HG03175 (cell line): ENCODE measurements around the gene SEMA5A.
A peak's percentile ranks its signal among the peaks of the same experiment; 100 is the strongest.

Experiments
- ATAC-seq: cut with Tn5 transposase; IDR thresholded peaks from one replicate; pipeline ENCODE4 v1.9.1; 2021; ENCODE audit warnings: mild to moderate bottlenecking, moderate library complexity; ENCODE audit not compliant: unreplicated experiment

The SEMA5A gene

DNA sequence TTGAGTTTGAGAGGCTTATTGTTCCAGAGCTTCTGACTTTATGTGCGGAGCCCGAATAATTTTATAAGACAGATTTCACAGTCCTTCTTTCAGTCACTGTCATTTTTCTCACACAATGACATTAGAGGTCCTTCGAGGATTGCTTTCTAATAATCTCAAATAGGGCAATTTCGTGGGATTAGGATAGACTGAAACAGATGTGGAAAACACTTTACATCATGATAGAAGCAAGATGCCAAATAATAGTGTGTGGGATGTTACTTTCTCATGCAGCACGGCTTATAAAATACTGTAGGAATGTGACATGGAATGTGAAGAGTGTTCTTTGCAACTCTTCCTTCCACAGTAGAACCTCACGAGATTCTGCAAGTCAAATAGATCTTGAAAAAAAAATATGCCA, 451.3 kb downstream of the SEMA5A start:
- ATAC-seq: no peak

DNA sequence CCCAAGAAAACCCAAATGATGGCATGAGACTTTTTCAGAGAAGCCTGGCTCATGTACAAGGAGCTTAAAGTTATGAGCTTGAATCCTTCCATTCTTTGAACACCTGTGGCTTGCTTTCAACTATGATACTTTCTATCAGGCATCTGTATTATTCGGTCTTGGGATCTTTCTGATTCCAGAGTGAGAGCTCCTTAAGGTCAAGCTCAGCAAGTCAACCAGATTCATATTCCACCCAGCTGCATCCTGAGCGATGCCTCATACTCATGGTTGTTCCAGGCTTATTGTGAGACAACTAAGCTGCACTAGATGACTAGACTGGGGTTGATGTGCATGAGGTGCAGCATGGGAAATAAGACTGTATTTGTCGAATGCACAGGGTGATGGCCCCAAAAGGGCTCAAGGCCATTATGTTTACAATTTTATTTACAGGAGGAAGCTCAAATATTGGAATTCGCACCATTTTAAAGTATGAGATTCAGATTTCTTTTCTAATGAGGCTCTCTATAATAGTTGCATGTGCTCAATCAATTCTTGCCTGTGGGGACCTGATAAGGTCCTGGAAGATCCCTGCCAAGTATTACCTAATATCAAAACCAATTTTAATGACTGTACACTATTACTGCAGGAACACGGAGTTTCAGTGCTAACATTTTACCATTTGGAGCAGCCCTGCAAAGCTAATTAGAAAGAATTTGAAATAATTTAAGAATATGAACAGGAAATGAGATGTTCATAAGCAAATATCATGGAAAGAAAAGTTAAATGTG, 453.8 kb downstream of the SEMA5A start:
- no peak for ATAC-seq

DNA sequence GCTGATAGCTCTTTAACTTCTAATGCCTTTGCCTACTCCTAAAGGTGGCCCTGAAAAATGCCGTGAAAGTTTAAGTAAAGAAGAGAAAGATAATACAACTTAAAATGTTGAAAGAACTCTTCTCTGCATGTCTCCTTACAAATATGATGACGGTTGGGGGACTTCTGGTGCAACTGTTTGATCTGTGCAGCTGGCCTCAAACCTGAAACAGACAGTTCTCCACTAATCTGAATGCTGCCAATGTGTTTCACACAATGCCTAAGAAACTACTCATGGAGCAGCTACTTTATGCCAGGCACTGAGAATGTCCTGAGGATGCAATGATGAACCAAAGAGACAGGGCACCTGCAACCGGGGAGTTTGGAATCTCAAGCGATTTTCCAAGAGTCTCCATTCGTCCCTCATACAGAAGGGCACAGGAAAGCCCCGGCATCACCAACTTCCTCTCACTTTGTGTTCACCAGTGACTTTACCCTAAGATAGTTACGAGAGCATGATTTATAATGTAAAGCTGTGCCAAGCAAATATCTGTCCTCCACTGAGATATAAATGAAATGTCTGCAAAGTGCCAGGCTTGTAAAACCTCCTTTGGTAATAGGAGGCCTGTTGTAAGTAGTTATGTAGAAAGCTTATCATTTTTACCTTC, 455.4 kb downstream of the SEMA5A start:
- ATAC-seq: no peak

DNA sequence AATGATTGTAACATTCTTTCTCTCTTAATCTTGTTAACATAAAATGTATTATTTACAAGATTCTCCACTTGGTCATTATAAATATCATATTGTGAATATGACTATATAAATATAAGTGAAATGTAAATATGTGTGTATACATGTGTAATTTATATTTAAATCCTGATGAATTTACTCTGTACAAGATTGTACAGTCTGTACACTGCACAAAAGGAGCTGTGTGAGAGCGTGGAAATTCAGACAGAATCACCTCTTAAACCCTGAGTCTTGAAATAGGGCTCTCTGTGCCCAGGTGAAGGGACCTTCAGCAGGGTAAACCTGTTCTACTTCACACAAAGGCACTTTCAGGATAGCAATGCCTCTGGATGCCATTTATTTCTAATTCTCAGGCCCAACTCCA, 456.0 kb downstream of the SEMA5A start:
- ATAC-seq: no peak

DNA sequence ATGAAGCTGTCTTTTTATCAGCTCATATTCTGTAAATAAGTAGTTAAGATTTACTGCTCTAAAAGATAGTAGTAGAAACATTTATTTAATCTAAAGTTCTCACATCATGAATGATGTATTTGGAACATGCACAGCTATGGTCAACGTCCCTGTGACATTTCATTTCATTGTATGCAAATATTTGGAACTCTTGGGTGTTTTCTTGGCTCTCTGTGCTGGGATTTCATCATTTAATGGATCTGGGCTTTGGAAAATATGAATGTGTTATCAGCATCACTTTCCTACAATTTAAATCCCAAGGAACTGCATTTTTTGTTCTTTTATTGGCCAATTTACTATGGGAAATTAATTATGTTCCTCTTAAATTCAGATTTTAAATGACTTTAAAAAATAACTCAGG, 462.9 kb downstream of the SEMA5A start:
- ATAC-seq: no peak

DNA sequence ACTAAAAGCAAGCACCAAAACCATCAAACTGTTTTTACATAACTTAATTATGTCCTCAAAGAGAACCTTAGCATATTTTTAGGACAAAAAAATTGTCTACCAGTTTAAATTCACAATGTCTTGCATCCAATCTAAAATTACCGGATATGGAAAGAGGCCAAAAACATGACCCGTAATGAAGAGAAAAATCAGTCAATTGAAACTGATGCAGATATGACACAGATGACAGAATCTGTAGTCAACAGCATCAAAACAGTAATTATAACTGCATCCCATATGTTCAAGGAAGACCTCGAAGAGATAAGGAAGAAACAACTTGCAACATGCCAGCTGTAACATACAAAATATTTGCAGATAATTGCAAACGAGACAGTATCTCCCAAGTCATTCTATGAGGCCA, 473.2 kb downstream of the SEMA5A start:
- no peak for ATAC-seq

DNA sequence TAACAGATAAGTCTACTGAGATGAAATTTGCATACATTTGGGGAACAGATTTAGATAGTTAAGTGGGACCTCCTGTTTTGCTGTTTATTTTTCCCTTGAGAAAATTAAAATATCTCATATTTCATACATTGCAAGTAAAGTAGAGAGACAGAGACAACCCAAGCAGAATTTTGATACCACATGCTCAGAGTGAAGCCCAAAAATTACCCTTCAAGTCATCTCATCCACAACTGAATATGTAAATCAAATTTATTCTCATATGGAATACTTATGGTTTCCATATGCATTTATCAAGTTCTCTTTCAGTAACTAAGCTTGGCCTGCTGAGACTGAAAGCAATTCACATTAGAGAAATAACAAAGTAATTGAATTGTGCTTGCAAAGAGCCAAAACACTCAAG, 474.4 kb downstream of the SEMA5A start:
- no peak for ATAC-seq

DNA sequence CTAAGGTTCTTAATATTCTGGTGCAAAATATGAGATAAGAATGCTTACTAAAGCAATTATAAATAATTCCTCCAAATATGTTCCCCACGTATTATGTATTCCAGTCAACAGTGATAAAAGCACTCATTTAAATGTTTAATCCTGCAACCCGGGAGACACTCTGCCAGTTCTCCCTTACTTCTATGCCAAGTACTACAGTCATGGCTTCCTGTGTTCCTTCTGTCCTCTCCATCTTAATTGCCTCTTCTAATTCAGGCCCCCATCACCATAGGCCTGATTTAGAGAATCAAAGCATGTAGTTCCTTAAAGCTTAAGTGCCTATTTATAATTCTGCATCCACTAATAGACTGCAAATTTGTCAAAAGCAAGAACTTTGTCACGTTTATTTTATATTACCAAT, 474.8 kb downstream of the SEMA5A start:
- no peak for ATAC-seq

DNA sequence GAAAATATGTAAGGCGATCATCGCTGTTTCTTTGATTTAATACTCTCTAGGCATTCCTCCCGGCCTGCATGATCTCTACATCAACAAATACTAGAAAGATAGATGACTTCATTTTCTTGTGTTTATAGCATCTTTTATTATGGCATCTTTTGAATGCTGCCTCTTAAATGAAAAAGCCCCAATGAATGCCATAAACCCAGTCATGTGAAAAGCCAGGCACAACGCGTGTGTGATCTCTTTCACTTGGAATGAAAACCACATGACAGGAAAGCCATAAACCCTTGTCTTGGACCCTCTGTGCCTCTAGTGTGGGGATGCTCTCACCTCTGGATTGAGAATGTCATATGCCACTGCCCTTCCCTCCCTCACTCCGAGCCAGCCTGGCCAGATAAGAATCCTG, 476.2 kb downstream of the SEMA5A start:
- no peak for ATAC-seq

DNA sequence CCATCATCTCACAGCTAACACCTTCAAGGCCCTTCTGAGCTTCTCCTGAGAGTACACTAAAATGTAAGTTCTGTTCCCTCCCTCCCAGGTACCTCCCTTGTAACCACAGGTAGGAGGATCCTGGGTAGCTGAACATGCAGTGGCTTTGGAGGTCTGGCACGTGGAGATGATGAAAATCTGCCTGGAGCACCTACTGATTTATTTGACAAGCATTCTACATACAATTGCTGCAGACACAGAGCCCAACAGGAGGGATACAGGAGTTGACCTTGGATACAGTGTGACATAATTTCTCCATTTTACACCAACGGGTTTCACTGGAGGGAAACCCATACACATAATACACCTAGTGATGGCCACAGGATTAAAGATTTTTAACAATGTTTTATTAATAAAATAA, 478.7 kb downstream of the SEMA5A start:
- ATAC-seq: no peak

DNA sequence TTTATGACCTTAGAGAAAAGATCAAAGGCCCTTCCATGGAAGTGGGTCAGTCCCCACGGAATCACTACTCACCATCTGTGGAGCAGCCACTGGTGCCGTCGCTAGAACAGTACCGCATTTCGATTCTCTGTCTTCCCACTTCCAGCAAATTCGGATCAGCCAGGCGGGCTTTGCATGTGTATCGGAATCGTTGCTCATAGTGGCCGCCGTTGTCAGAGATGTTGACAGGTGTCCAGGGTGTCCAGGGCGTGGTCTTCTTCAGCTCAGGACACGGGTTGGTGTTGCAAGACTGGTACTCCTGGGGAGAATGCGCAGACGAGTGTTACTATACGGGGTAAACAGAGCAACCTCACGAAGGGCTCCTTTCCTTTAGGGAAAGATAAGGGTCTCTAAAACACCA, 479.5 kb downstream of the SEMA5A start:
- no peak for ATAC-seq

DNA sequence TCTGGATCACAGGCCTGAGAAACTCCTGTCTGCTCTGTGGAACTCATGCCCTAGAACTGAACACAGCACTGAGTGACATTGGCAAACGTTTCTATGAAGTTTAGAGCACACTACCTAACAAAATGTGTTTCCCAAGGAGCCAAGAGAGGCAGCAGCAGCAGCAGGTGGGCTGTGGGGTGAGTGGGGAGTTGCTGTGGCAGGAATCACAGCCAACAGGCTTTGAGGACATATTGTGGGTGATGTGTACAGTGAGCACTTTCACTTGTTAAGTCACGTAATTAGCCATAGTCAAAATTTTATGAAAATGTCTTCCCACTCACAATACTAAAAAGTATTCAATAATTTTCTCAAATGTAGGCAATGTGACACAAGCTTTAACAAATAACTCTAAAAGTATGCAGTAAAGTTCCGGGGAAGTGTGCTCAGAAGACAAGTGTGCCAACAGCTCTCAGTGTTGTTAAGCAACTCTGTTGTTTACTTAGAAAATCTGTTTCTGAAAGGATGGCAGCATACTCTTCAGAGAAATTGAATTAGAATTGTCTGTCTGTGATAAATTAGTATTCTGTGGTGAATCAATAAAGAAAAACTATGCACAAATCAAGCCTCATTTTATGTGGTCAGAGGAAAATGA, 482.1 kb downstream of the SEMA5A start:
- ATAC-seq: no peak

DNA sequence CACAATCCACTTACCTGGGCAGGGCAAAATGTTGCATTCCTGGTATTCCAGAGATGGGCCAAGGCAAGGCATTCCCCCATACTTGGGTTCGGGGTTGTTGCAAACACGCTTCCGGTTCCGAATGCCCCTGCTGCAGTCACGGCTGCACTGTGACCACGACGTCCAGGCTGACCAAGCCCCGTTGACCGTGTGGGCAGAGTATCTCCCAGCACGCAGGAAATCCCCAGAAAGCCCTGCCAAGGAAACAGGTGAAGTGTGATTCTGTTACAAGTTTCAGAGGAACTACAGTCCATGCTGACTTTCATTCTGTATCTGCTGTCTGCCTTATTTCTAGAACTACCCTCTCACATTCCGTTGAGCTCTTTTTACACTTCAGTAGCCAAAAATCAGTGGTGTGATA, 483.0 kb downstream of the SEMA5A start:
- ATAC-seq: peak; percentile 45

DNA sequence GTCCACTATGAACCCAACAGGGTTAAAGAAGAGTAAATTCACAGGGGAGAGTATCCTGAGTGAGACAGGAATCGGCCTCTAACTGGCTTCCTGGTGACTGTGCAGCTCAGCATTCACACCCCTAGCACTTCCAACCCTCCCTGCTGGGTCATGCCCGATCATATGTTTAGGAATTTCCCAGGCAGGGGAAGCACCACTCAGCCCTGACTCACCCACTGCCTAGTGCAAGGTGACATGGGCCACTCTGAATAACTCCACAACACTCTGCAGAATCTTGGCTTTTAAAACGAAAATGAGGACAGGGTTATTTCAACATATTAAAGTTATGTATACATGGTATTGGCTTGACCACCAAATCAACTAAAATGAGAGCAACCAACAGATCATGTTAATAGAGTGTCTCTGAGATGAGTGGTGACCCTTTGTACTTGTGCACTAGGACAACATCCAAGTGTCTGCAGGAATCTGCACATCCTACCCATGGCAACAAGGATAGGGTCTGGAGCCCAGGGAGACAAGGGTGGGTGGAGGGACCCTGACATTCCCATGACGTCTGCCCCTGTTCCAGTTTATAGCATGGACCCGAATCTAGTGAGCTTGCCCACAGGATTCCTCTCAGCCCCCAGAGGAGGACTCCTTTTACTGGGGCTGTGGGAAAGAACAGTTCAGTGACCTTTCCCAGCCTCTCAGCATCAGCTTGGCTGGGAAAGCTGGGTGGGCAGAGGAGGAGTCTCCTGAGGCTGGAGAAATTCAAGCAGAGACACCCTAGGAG, 485.8 kb downstream of the SEMA5A start:
- ATAC-seq: no peak

DNA sequence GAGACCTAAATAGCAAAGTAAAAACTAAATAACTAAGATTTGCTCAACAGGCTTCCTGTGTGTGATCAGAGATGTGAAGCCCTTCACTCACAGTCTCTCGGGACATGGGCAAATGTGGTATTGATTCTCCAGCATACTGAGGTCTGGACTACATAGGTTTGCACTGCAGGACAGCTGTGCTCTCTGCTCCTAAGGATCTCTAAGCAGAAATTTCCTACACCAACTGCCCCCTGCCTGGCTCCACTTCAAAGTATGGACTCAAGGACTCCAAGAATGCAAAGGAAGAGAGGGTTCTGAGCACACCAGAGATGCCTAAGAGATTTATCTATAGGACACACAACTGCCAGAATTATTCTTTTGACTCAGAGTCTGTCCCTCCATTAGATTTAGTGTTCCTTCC, 487.2 kb downstream of the SEMA5A start:
- ATAC-seq: no peak

DNA sequence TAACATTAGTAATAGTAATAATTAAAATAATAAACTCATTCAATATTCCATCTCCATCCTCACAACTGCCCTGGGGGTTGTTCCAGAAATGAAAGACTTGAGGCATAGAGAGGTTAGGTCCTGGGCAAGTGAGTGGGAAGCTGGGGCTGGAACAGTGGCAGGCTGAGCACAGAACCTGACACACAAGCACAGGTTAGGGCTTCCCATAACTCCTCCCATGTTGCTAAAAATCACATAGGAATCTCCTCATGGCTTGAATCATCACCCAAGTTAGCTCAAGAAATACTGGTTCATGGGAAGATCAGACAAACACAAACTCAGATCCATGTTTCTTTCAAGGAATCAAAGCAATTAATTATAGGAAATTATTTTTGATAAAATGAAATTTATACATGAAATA, 487.7 kb downstream of the SEMA5A start:
- ATAC-seq: no peak

DNA sequence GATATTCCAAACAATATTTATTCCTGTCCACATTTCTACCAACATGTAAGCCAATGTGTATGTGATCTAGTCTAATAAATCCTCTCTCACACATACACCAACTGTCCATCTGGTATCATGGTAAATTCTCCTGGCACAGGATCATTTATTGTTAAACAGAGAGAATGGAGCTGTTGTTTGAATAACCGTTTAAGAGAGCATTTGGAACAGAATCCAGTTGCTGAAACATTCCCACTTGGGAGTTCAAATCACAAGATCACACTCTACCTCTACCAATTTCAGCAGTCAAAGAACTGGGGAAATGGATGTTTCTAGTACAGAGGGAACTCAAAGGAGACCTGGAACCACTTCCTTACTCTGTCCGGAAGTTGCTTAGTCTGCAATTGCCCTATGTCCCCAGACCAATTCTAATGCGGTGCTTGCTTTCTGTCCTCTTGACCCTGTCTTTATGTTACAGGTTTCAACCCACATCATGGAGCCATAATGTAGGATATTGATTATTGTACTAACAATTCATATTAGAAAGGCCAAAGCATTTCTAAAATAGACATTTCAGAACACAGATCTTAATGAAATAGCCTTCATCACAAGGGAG, 488.4 kb downstream of the SEMA5A start:
- ATAC-seq: no peak

DNA sequence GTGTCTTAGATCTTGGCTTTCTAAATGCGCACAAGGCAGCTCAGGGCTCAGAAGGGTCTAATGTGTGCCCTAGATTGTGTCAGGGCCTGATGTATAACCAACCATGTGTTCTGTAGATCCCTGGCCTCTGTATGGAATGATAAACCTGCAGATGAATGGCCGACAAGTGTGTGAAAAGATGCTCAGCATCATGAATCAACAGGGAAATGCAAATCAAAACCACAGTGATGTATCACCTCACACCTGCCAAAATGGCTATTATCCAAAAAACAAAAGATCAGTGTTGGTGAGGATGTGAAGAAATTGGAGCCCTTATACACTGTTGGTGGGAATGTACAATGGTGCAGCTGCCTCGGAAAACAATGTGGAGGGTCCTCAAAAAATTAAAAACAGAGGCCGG, 489.8 kb downstream of the SEMA5A start:
- ATAC-seq: no peak

DNA sequence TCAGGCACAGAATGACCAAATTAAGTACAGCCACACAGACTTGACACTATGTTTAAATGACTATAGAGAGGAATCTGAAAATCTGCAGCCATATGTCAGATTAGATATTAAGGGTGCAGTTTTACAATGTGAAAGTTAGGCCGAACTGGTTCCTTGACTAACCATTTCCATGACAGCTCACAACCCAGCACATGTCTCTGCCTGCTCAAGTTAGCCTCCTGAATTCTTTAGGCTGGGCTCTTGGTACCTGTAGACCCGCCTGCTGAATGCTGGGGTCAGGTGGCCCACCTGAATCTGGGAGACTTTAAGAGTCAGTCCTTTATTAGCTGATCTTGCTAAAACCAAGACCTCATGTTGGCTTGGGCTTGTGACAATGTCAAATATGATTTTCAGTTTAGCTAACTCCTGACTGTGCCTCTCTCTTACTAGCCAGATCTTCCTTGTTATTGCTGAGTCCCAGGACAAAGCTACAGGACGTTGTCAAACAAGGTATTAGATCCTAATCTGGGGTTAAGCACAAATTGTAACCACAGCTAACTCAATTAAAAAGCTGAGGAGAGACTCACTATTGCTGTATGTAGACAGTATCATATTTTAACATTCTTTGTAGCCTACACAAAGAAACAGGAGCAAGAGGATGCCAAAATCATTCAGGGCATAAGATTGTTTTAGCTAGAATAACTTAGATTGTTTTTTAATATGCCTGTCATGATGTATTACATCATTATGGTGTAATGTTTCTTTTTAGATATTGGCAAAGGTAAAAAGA, 490.9 kb downstream of the SEMA5A start:
- ATAC-seq: no peak

DNA sequence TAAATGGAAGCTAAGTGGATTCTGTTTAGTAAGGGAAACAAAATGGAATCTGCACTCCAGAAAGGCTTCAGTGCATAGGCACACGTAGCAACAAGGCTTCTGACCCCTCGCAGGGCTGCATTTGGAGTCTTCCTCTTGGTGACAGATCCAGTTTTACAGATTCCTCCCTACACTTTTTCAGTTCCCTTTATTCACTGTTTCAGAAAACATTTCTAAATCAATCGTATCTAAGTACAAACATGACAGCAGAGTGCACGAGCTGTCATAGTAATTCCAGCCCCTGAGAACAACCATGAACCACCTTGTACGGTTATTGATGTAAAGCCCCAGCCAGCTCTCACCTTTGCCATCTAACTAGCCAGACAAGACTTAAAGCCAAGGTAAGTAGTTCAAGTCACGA, 491.6 kb downstream of the SEMA5A start:
- ATAC-seq: no peak
